Measurements from ENCODE around the gene SLC25A13.

SLC25A13 gene

DNA sequence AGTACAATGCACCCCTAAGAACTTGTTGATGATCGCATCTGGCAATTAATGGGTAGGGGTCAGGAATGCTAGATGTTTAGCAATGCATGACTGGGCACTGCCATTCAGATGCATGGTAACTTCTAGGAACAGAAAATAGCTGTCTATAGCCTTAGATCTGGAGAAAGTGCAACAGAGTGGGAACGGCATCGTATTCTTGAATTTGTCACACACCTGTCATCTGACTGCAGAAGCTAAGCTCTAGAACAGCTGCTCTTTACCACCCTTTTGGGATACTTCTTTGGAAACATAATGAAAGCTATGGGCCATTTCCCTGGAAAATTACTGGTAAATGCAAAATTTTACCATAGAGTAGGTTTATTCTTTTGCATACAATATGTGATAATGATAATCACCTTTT is 118.1 kb downstream of the SLC25A13 start:
- Histone ChIP-seq H3K9ac (ENCODE audit: low read length) (no peak overlapping the region), H3K36me3 (ENCODE audit: control insufficient read depth, insufficient read depth, low read length) (no peaks in the 10 kb centered on the region), H3K4me3 (ENCODE audit: low read length) (no peak overlapping the region), H3K27ac (ENCODE audit: low read depth, low read length) (no peak overlapping the region), H3K4me1 (ENCODE audit: control insufficient read depth, insufficient read depth, low read length) (no peaks in the 10 kb centered on the region), H3K27me3 (ENCODE audit: control insufficient read depth, insufficient read depth, low read length) (no peaks in the 10 kb centered on the region)

DNA sequence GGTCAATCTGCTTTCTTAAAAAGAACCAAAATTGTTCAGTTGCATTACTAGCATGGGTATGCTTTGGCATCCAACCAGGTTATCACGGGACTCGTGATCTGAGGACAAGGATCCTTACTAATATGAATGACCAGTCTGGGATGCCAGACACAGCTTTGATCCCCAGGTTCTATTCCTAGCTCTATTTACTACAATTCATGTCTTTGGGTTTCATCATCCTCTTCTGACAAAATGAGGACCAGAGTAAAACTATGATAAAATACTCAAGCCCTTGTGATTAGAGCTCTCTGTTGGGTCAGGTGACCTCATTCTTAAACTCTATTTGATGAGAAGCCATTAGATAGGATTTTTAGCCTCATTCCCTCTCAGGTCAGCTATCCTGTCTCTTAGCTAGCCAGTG is 119.8 kb downstream of the SLC25A13 start:
- no peaks in the 10 kb centered on the region for H3K4me1 ChIP-seq (ENCODE audit: control insufficient read depth, insufficient read depth, low read length)
- H3K36me3 ChIP-seq (ENCODE audit: control insufficient read depth, insufficient read depth, low read length): no peaks in the 10 kb centered on the region
- no peak overlapping the region for H3K27ac ChIP-seq (ENCODE audit: low read depth, low read length)
- no peak overlapping the region for H3K4me3 ChIP-seq (ENCODE audit: low read length)
- no peak overlapping the region for H3K9ac ChIP-seq (ENCODE audit: low read length)
- no peaks in the 10 kb centered on the region for H3K27me3 ChIP-seq (ENCODE audit: control insufficient read depth, insufficient read depth, low read length)

DNA sequence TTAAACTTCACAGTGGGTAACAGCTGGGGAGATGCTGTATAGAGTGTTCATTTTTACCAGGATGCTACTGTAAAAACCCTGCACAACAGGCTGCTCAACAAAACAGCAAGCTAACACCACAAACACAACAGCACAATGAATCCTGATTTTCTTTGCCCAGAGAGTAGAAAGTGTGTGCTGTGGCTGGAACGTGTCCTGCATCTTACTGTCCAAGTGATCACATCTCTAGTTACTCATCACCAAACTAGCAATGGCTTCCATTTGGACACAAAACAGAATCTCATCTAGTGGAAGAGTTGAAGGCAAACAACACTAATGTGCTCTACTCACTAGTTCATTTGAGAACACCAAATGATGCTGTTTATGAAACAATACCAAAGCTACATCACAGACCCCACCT is 121.2 kb downstream of the SLC25A13 start:
- no peak overlapping the region for H3K27ac ChIP-seq (ENCODE audit: low read depth, low read length)
- no peaks in the 10 kb centered on the region for H3K27me3 ChIP-seq (ENCODE audit: control insufficient read depth, insufficient read depth, low read length)
- no peak overlapping the region for H3K4me3 ChIP-seq (ENCODE audit: low read length)
- no peaks in the 10 kb centered on the region for H3K36me3 ChIP-seq (ENCODE audit: control insufficient read depth, insufficient read depth, low read length)
- H3K9ac ChIP-seq (ENCODE audit: low read length): no peak overlapping the region
- H3K4me1 ChIP-seq (ENCODE audit: control insufficient read depth, insufficient read depth, low read length): no peaks in the 10 kb centered on the region

DNA sequence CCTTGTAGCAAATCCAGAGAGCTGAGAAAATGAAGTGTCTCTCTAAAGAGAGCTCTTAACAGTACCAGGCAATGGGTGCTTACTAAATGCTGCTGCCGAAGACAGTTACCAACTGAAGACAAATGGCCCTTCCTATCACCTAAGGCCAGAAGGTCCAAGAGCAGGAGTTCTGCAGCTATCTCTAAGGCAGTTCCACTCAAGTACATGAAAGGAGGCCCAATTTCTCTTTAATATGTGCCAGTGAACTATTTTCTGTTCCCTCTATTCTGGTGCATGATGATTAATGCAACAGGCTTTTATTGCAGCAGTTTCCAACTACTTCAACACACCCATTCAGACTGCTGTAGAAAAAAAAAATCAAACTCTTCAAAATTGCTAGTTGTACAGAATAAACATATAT is 122.5 kb downstream of the SLC25A13 start:
- Histone ChIP-seq H3K27ac (ENCODE audit: low read depth, low read length) (no peak overlapping the region), H3K27me3 (ENCODE audit: control insufficient read depth, insufficient read depth, low read length) (no peaks in the 10 kb centered on the region), H3K36me3 (ENCODE audit: control insufficient read depth, insufficient read depth, low read length) (no peaks in the 10 kb centered on the region), H3K4me1 (ENCODE audit: control insufficient read depth, insufficient read depth, low read length) (no peaks in the 10 kb centered on the region), H3K4me3 (ENCODE audit: low read length) (no peak overlapping the region), H3K9ac (ENCODE audit: low read length) (no peak overlapping the region)

DNA sequence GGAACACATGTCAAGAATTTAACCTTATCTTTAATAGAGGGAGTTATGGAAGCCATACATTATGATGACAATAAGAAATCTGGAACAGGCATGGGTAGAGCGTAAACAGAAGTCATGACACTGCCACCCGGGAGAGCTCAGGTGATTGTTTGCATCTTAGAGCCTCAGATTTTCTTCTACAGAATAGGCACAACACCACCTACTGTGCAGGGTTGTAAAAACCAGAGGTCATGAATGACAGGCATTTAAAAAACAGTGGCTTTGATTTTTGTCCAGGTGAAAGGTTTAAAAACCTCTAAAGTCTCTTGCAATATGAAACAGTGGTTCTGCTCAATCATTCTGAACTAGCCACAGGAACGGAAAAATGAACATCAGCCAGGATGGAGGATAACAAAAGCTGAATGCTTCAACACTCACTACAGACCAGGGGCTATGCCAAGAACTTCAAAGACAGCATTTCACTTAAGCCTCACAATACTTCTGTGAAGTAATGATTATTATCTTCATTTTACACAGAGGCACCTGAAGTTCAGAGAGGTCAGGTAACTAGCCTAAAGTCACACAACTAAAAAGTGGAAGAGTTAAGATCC is 123.8 kb downstream of the SLC25A13 start:
- Histone ChIP-seq H3K4me3 (ENCODE audit: low read length) (no peak overlapping the region), H3K27me3 (ENCODE audit: control insufficient read depth, insufficient read depth, low read length) (no peaks in the 10 kb centered on the region), H3K27ac (ENCODE audit: low read depth, low read length) (no peak overlapping the region), H3K36me3 (ENCODE audit: control insufficient read depth, insufficient read depth, low read length) (no peaks in the 10 kb centered on the region), H3K4me1 (ENCODE audit: control insufficient read depth, insufficient read depth, low read length) (no peaks in the 10 kb centered on the region), H3K9ac (ENCODE audit: low read length) (no peak overlapping the region)

DNA sequence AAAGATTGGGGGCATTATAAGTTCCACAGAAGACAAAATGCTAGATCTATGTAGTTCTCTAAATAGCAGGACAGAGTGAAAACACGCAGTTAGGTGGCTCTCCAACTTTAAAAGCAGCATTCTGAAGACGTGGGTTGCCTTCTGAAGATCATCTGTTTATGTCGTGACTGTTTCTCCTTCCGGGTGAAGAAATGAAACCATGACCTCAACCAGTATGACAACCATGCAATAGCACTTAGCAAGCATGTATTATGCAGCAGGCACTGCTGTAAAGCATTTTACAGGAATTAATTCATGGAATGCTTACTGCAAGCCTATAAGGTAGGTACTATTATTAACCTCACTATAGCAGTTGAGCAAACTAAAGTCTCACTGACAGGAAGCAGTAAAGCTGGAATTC is 125.2 kb downstream of the SLC25A13 start:
- Histone ChIP-seq H3K36me3 (ENCODE audit: control insufficient read depth, insufficient read depth, low read length) (no peaks in the 10 kb centered on the region), H3K4me3 (ENCODE audit: low read length) (no peak overlapping the region), H3K9ac (ENCODE audit: low read length) (no peak overlapping the region), H3K27me3 (ENCODE audit: control insufficient read depth, insufficient read depth, low read length) (no peaks in the 10 kb centered on the region), H3K4me1 (ENCODE audit: control insufficient read depth, insufficient read depth, low read length) (no peaks in the 10 kb centered on the region), H3K27ac (ENCODE audit: low read depth, low read length) (no peak overlapping the region)

DNA sequence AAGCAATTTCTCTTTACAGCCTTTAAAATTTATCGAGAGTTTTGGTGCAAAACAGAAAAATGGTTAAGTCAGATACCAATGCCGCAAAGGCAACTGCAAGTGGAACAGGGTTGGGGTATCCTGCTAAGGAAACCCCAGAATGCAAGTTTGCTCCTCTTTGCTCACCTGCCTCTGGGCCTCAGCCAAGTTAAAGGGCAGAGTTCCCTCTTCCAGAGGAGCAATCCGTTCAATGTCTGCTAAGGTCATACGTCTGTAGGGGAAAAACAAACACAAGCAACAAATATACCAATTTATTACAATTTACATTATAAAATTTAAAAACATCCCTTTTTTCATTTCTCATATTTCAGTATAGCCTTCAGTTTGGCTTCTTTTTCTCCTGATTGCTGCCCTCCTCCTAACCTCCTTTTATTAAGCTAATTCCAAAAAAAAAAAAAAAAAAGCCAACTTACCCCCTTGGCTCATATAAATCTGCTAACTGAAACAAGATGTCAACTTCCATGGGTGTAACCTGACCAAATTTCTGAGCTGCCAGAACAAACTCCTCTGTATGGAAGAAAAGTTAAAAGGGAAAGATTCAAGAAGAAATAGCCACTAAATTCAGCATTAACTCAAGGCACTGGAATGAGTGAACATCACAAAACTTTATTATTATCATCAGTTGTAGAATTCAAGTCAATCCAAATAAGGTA is 132.6 kb downstream of the SLC25A13 start:
- H3K9ac ChIP-seq (ENCODE audit: low read length): no peak overlapping the region

DNA sequence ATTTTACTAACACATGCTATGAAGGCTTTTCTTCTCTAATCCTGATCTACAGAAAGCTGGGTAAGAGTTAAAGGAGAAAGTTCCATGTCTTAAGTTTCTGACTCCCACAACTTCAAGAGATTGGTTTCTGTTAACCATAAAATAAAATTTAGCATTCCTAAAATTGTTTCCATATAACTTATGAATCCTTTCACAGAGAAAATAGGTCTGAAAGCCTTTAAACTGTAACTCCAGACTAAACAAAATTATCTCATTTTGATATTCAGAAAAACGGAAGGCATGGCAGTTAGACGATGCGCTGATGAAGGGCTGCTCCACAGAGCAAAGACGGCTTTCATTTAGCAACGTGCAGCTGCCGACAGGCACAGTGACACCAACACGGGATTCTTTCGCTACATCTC is 133.3 kb downstream of the SLC25A13 start:
- no peak overlapping the region for H3K4me3 ChIP-seq (ENCODE audit: low read length)
- no peak overlapping the region for H3K27ac ChIP-seq (ENCODE audit: low read depth, low read length)
- peaks cover 3% of the 10 kb centered on the region for H3K36me3 ChIP-seq (ENCODE audit: control insufficient read depth, insufficient read depth, low read length)
- H3K9ac ChIP-seq (ENCODE audit: low read length): no peak overlapping the region
- no peaks in the 10 kb centered on the region for H3K4me1 ChIP-seq (ENCODE audit: control insufficient read depth, insufficient read depth, low read length)
- no peaks in the 10 kb centered on the region for H3K27me3 ChIP-seq (ENCODE audit: control insufficient read depth, insufficient read depth, low read length)

More for the DNA sequence above, 132.6 kb downstream of the SLC25A13 start:
- no peaks in the 10 kb centered on the region for H3K27me3 ChIP-seq (ENCODE audit: control insufficient read depth, insufficient read depth, low read length)
- H3K4me1 ChIP-seq (ENCODE audit: control insufficient read depth, insufficient read depth, low read length): no peaks in the 10 kb centered on the region
- peaks cover 3% of the 10 kb centered on the region for H3K36me3 ChIP-seq (ENCODE audit: control insufficient read depth, insufficient read depth, low read length)
- H3K27ac ChIP-seq (ENCODE audit: low read depth, low read length): no peak overlapping the region
- H3K4me3 ChIP-seq (ENCODE audit: low read length): no peak overlapping the region

DNA sequence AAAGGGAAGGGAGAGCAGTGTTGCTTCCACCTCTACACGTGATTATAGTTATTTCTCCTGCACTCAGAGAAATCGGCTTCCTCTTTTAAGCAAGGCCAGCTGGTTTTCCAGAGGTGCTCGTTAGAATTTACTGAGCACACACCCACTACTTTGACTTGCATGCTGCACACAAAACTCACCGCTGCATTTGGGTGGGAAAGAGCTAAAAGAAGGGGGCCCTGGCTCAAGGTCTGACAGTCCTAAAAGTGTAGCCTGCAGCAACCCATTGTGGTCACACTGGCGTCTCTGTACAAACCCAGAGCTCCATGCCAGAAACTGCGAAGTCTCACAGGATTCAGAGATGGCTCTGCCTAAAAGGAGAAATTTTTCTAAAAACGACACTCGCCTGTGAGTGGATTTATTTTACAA is 133.7 kb downstream of the SLC25A13 start:
- H3K27me3 ChIP-seq (ENCODE audit: control insufficient read depth, insufficient read depth, low read length): no peaks in the 10 kb centered on the region
- no peak overlapping the region for H3K4me3 ChIP-seq (ENCODE audit: low read length)
- H3K9ac ChIP-seq (ENCODE audit: low read length): no peak overlapping the region
- no peak overlapping the region for H3K27ac ChIP-seq (ENCODE audit: low read depth, low read length)
- H3K4me1 ChIP-seq (ENCODE audit: control insufficient read depth, insufficient read depth, low read length): no peaks in the 10 kb centered on the region
- H3K36me3 ChIP-seq (ENCODE audit: control insufficient read depth, insufficient read depth, low read length): peaks cover 5% of the 10 kb centered on the region

DNA sequence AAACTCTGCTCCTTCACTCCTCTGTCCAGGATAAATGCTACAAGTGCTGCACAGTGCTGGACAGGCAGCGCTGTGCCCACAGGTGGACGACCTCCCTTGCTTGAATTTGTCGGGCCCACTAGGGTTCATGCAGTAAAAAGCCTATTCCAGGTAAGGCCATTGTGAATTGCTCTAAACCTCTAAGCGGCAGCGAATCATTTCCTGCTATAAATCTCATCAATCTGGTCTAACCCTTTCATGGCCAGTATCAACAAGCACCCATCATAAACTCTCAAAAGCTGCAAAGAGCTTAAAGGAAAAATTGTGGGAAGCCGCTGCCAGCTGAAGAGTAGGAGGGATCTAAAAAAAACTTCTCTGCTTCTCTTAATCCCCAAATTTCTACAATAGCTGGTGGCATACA is 134.2 kb downstream of the SLC25A13 start:
- Histone ChIP-seq H3K9ac (ENCODE audit: low read length) (no peak overlapping the region), H3K4me3 (ENCODE audit: low read length) (no peak overlapping the region), H3K4me1 (ENCODE audit: control insufficient read depth, insufficient read depth, low read length) (no peaks in the 10 kb centered on the region), H3K36me3 (ENCODE audit: control insufficient read depth, insufficient read depth, low read length) (peaks cover 5% of the 10 kb centered on the region), H3K27ac (ENCODE audit: low read depth, low read length) (no peak overlapping the region), H3K27me3 (ENCODE audit: control insufficient read depth, insufficient read depth, low read length) (no peaks in the 10 kb centered on the region)

DNA sequence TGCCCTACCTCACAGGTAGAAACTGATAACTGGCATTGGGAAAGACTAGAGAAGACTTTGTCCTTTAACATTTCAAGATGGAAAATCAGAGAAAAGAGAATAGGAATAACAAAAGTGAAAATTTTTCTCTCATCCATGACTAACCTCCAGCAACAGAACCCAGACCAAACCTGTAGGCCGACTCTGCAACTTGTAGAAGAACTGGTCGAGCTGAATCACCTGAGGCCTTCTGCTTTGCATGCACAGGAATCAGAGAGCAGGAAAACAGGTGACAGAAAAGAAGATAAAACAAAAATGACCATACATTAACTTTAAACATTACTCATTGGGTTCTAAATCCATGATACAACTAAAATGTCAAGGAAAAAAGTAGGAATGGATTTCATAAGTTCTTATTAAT is 137.1 kb downstream of the SLC25A13 start:
- Histone ChIP-seq H3K9ac (ENCODE audit: low read length) (no peak overlapping the region), H3K36me3 (ENCODE audit: control insufficient read depth, insufficient read depth, low read length) (peaks cover 5% of the 10 kb centered on the region), H3K27ac (ENCODE audit: low read depth, low read length) (no peak overlapping the region), H3K27me3 (ENCODE audit: control insufficient read depth, insufficient read depth, low read length) (no peaks in the 10 kb centered on the region), H3K4me1 (ENCODE audit: control insufficient read depth, insufficient read depth, low read length) (no peaks in the 10 kb centered on the region), H3K4me3 (ENCODE audit: low read length) (no peak overlapping the region)

DNA sequence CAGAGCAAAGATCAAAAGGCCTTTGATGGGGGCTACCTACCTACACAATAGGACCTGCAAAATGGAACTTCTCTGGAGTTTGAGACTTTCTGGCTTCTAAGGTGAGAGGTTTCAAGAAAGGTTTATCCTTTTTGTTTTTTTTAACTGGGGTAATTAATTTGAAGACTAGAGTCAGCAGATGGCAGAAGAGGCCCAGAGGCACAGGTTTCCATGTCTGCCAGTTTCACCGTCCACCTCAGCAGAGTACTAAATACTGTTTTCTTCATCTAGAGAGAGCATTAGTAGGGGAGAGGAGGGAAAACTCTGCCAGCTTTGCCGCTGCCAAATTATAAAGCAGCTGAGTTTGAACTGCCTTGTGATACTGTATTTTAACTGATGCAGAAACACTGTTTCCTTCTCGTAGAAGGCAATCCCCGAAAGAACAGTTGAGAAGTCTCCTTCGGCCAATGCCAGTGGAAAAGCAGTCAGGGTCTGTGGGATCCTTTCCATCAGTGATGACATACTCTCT is 138.7 kb downstream of the SLC25A13 start:
- H3K9ac ChIP-seq (ENCODE audit: low read length): no peak overlapping the region
- H3K4me1 ChIP-seq (ENCODE audit: control insufficient read depth, insufficient read depth, low read length): no peaks in the 10 kb centered on the region
- no peaks in the 10 kb centered on the region for H3K27me3 ChIP-seq (ENCODE audit: control insufficient read depth, insufficient read depth, low read length)
- H3K36me3 ChIP-seq (ENCODE audit: control insufficient read depth, insufficient read depth, low read length): peaks cover 5% of the 10 kb centered on the region
- no peak overlapping the region for H3K27ac ChIP-seq (ENCODE audit: low read depth, low read length)
- H3K4me3 ChIP-seq (ENCODE audit: low read length): no peak overlapping the region

Measured in rectal smooth muscle tissue (tissue), 1 donor.